CD4-positive, alpha-beta T cell (primary cell): ENCODE data around the gene RAB9B. TPM values are rescaled to one million over a fixed set of nuclear protein-coding genes. Genes with fewer than 3 reads are reported as not detected.

Experiments
- ATAC-seq: fragments of 200-7000 bp; cut with Tn5 transposase; one replicate; pipeline ENCODE4 v1.10.0; 2022; ENCODE audit warnings: mild to moderate bottlenecking; ENCODE audit not compliant: poor library complexity
- CTCF ChIA-PET: fragments of 350-600 bp; sonication (Branson Sonifier 250); formaldehyde crosslinking; loops from one replicate; lab custom pipeline; 2021; ENCODE audit warnings: antibody characterized with exemption, inconsistent platforms; lab: Charles Lee
- POLR2A ChIA-PET: fragments of 350-600 bp; sonication (Branson Sonifier 250); formaldehyde crosslinking; loops from one replicate; lab custom pipeline; 2021; ENCODE audit warnings: antibody characterized with exemption, inconsistent platforms; lab: Charles Lee
- DNase-seq, 14 experiments: peaks; one replicate each; pipeline ENCODE4 v3.0.0-alpha.2; 2013 to 2020; ENCODE audit warnings: mixed read lengths in 2 of 14
- H3K27ac ChIP-seq, 2 donors: one replicate each; pipeline versions ENCODE4 v1.5.1 to v1.7.0; 2013; ENCODE audit warnings: low read length in 2 of 2, low read depth in 1 of 2, mild to moderate bottlenecking in 1 of 2
- H3K27me3 ChIP-seq, 2 experiments: 1 replicate in 1 of 2; 2 replicates in 1 of 2; pipeline versions ENCODE4 v1.6.1 to v1.7.0; 2013; ENCODE audit warnings: low read length in 2 of 2, control low read depth in 1 of 2, mild to moderate bottlenecking in 1 of 2, moderate library complexity in 1 of 2; ENCODE audit not compliant: insufficient read depth in 2 of 2, control insufficient read depth in 1 of 2
- H3K36me3 ChIP-seq: one replicate; pipeline ENCODE4 v1.6.1; 2013; ENCODE audit warnings: low read length, control low read depth; ENCODE audit not compliant: insufficient read depth
- H3K4me1 ChIP-seq: one replicate; pipeline ENCODE4 v1.6.1; 2013; ENCODE audit warnings: low read length, control low read depth; ENCODE audit not compliant: insufficient read depth
- H3K4me3 ChIP-seq: one replicate; pipeline ENCODE4 v1.5.1; 2013; ENCODE audit warnings: mild to moderate bottlenecking, low read length, moderate library complexity
- H3K9me3 ChIP-seq, 2 experiments: 1 replicate in 1 of 2; 2 replicates in 1 of 2; pipeline versions ENCODE4 v1.6.1 to v1.7.0; 2013; ENCODE audit warnings: low read length in 2 of 2, mild to moderate bottlenecking in 2 of 2, control low read depth in 1 of 2, moderate library complexity in 1 of 2; ENCODE audit not compliant: control insufficient read depth in 1 of 2, insufficient read depth in 1 of 2
- H3K27ac Mint-ChIP-seq: one replicate; pipeline ENCODE4 v1.8.0; 2020; ENCODE audit warnings: mixed read lengths
- H3K27me3 Mint-ChIP-seq: one replicate; pipeline ENCODE4 v1.8.0; 2021; ENCODE audit warnings: mixed read lengths
- H3K36me3 Mint-ChIP-seq: one replicate; pipeline ENCODE4 v1.8.0; 2021; ENCODE audit warnings: low read depth, mixed read lengths
- H3K4me1 Mint-ChIP-seq: one replicate; pipeline ENCODE4 v1.8.0; 2021; ENCODE audit warnings: low read depth, mixed read lengths
- H3K4me3 Mint-ChIP-seq: one replicate; pipeline ENCODE4 v1.8.0; 2020; ENCODE audit warnings: mild to moderate bottlenecking, mixed read lengths
- H3K9me3 Mint-ChIP-seq: one replicate; pipeline ENCODE4 v1.8.0; 2020; ENCODE audit warnings: mixed read lengths
- intact Hi-C, 2 experiments: fragments of 100-400 bp; cut with DNase I in 1 of 2; cut with micrococcal nuclease in 1 of 2; formaldehyde crosslinking; loops; one replicate each; pipeline versions ENCODE4 v1.15.1 to v1.9.0; 2023 to 2025; cut with DNase I, micrococcal nuclease
- total RNA-seq, 174 experiments: library from RNA in 2 of 174; stranded (reverse) in 2 of 174; gene quantifications; one replicate each; pipeline ENCODE4 v1.2.3 and lab custom pipeline; 2021 to 2026
- TF ChIP-seq, protein P1 (sequence below): fragments of 200-600 bp; IDR thresholded peaks from one replicate; pipeline ENCODE4 v1.8.0; 2022; ENCODE audit warnings: antibody characterized with exemption, mild to moderate bottlenecking

Gene RAB9B
- total RNA-seq, 2 experiments from 2014 or later = 0.11 TPM; not detected in 1

- TF ChIP-seq, protein P1, sequence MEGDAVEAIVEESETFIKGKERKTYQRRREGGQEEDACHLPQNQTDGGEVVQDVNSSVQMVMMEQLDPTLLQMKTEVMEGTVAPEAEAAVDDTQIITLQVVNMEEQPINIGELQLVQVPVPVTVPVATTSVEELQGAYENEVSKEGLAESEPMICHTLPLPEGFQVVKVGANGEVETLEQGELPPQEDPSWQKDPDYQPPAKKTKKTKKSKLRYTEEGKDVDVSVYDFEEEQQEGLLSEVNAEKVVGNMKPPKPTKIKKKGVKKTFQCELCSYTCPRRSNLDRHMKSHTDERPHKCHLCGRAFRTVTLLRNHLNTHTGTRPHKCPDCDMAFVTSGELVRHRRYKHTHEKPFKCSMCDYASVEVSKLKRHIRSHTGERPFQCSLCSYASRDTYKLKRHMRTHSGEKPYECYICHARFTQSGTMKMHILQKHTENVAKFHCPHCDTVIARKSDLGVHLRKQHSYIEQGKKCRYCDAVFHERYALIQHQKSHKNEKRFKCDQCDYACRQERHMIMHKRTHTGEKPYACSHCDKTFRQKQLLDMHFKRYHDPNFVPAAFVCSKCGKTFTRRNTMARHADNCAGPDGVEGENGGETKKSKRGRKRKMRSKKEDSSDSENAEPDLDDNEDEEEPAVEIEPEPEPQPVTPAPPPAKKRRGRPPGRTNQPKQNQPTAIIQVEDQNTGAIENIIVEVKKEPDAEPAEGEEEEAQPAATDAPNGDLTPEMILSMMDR = no peak
- Histone ChIP-seq H3K36me3 (no peaks in the 10 kb centered on the region), H3K4me3 (no peak overlapping the region), H3K9me3 (no peaks in the 10 kb centered on the region), H3K27ac (no peak overlapping the region), H3K27me3 (no peaks in the 10 kb centered on the region), H3K4me1 (no peaks in the 10 kb centered on the region)
- POLR2A ChIA-PET = no interaction called here
- intact Hi-C loops = no loop called here
- Mint-ChIP-seq H3K9me3 (no peaks in the 10 kb centered on the region), H3K27ac (no peak overlapping the region), H3K27me3 (peaks cover 14% of the 10 kb centered on the region), H3K4me3 (no peak overlapping the region), H3K36me3 (no peaks in the 10 kb centered on the region), H3K4me1 (no peaks in the 10 kb centered on the region)
- ATAC-seq (no peak), DNase-seq (no peak)
- CTCF ChIA-PET = no interaction called here
Observed at GRCh38 chrX:103811858-103812257, 20.2 kb downstream of the RAB9B start.

DNA sequence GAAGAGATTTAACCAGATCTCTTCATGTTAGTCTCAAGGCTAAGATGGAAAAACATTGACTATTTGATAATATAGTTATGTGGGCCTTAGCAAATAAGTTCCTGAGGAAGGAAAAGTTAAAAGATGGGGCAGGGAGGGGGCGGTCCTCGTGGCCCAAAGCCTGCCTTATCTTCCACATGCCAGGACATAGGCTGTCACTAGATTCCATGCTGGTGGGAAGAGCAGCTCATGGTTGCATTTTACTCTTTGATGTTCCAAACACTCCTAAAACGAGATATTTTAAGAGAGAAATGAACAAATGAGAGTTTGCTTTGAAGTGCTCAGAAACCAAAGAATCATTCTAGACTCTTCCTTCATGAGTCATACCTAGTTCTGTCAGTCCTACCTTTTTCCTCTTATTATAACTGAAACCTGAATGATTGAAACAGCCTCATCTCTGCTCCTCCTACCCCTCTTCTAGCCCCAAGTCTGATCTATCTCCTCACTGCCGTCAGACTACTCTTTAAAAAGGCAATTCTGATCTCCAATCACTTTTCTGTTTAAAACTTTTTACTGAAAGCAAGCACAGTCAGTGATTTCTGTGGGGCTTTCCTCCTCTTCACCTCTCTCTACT, 25.1 kb downstream of the RAB9B start:
- CTCF ChIA-PET = no interaction called here
- no peak overlapping the region for H3K4me3 Mint-ChIP-seq

DNA sequence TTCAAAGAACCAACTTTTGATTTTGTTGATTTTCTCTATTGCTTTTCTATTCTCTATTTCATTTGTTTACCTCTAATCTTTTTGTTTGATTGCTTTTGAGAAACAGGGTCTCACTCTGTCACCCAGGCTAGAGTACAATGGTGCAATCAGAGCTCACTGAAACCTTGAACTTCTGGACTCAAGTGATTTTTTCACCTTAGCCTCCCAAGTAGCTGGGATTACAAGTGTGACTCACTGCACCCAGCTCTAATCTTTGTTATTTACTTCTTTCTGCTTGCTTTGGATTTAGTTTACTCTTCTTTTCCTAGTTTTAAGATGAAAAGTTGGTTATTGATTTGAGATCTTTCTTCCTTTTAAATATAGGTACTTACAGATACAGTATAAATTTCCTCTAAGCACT, 26.2 kb downstream of the RAB9B start:
- no peak overlapping the region for H3K4me3 Mint-ChIP-seq
- Histone ChIP-seq H3K4me3 (no peak overlapping the region), H3K9me3 (no peaks in the 10 kb centered on the region), H3K4me1 (no peaks in the 10 kb centered on the region), H3K36me3 (no peaks in the 10 kb centered on the region), H3K27ac (no peak overlapping the region), H3K27me3 (no peaks in the 10 kb centered on the region)
- H3K36me3 Mint-ChIP-seq = no peaks in the 10 kb centered on the region
- no peak overlapping the region for H3K27ac Mint-ChIP-seq
- TF ChIP-seq, protein P1 = no peak
- H3K9me3 Mint-ChIP-seq = no peaks in the 10 kb centered on the region
- ChIA-PET POLR2A (no interaction called here), CTCF (no interaction called here)
- no peaks in the 10 kb centered on the region for H3K27me3 Mint-ChIP-seq
- ATAC-seq (no peak), DNase-seq (no peak)
- H3K4me1 Mint-ChIP-seq = no peaks in the 10 kb centered on the region
- intact Hi-C loops = no loop called here

More for the DNA sequence above, 25.1 kb downstream of the RAB9B start:
- no peaks in the 10 kb centered on the region for H3K9me3 Mint-ChIP-seq
- intact Hi-C loops = no loop called here
- Histone ChIP-seq H3K4me1 (no peaks in the 10 kb centered on the region), H3K27me3 (no peaks in the 10 kb centered on the region), H3K36me3 (no peaks in the 10 kb centered on the region), H3K9me3 (no peaks in the 10 kb centered on the region), H3K4me3 (no peak overlapping the region), H3K27ac (no peak overlapping the region)
- no peak for DNase-seq
- TF ChIP-seq, protein P1 = no peak
- POLR2A ChIA-PET = no interaction called here
- H3K27ac Mint-ChIP-seq = no peak overlapping the region
- no peaks in the 10 kb centered on the region for H3K4me1 Mint-ChIP-seq
- no peaks in the 10 kb centered on the region for H3K36me3 Mint-ChIP-seq
- ATAC-seq = no peak
- H3K27me3 Mint-ChIP-seq = no peaks in the 10 kb centered on the region
